Breast epithelium (tissue), 4 donors: ENCODE measurements around the gene SLC7A9. TPM values are rescaled to one million over a fixed set of nuclear protein-coding genes. Genes with fewer than 3 reads are reported as not detected.

Experiments
- DNase-seq, 2 donors: peaks; one replicate each; pipeline ENCODE4 v3.0.0-alpha.2; 2019; ENCODE audit warnings: low spot score in 2 of 2
- H3K27ac ChIP-seq, 2 donors: fragments of 200-600 bp; sonication (generic) in 1 of 2; one replicate each; pipeline ENCODE4 v1.5.1; 2016 to 2019; ENCODE audit warnings: mild to moderate bottlenecking in 1 of 2
- H3K27me3 ChIP-seq, 2 donors: fragments of 200-600 bp; sonication (generic) in 1 of 2; one replicate each; pipeline versions ENCODE4 v1.5.1 to v1.6.0; 2017 to 2019; ENCODE audit warnings: control low read depth in 1 of 2, mild to moderate bottlenecking in 1 of 2
- H3K36me3 ChIP-seq: fragments of 200-600 bp; one replicate; pipeline ENCODE4 v1.5.1; 2019
- H3K4me1 ChIP-seq, 2 donors: fragments of 200-600 bp; sonication (generic); one replicate each; pipeline ENCODE4 v1.5.1; 2016 to 2019; ENCODE audit warnings: control low read depth in 1 of 2
- H3K4me3 ChIP-seq, 3 donors: fragments of 200-600 bp; sonication (generic); 1 replicate in 2 of 3; 2 replicates in 1 of 3; pipeline ENCODE4 v1.5.1; 2016 to 2019; ENCODE audit warnings: mild to moderate bottlenecking in 3 of 3, moderate library complexity in 2 of 3
- H3K9me3 ChIP-seq, 2 donors: fragments of 200-600 bp; sonication (generic) in 1 of 2; one replicate each; pipeline ENCODE4 v1.5.1; 2016 to 2019; ENCODE audit warnings: control low read depth in 1 of 2
- CTCF ChIP-seq, 3 donors: fragments of 450-650 bp; IDR thresholded peaks; one replicate each; pipeline ENCODE4 v1.5.1; 2016 to 2017; ENCODE audit warnings: antibody characterized with exemption in 3 of 3, mild to moderate bottlenecking in 3 of 3, moderate library complexity in 3 of 3
- POLR2A ChIP-seq: fragments of 450-650 bp; IDR thresholded peaks from one replicate; pipeline ENCODE4 v1.6.1; 2016; ENCODE audit warnings: antibody characterized with exemption, mild to moderate bottlenecking, moderate library complexity
- POLR2AphosphoS5 ChIP-seq, 3 donors: sonication (generic); formaldehyde crosslinking; IDR thresholded peaks; one replicate each; pipeline ENCODE4 v1.6.1; 2017; ENCODE audit warnings: antibody characterized with exemption in 3 of 3
- intact Hi-C: fragments of 100-400 bp; cut with DNase I; formaldehyde crosslinking; loops from one replicate; pipeline ENCODE4 v1.15.1; 2023; ENCODE audit warnings: low total_unique reads
- total RNA-seq, 3 donors: library from RNA; depleted of rRNA; stranded (reverse); fragments of >200 nt; gene quantifications; one replicate each; pipeline ENCODE4 v1.1.0, GENCODE V29; 2016

SLC7A9 gene
- total RNA-seq, 3 donors from 2014 or later = 0.29 to 0.48 (median 0.33) TPM

- no peaks in the 10 kb centered on the region for H3K27me3 ChIP-seq
- peaks cover 11 to 12% of the 10 kb centered on the region in 2 donors for H3K9me3 ChIP-seq
- no peak for DNase-seq
- H3K36me3 ChIP-seq = no peaks in the 10 kb centered on the region
- TF ChIP-seq CTCF (IDR thresholded peaks at IDR 0.05) (no peak), POLR2A (no peak), POLR2AphosphoS5 (IDR thresholded peaks at IDR 0.05) (no peak)
- no peak overlapping the region for H3K4me3 ChIP-seq
- no peak overlapping the region for H3K27ac ChIP-seq
- intact Hi-C loops = no loop called here
- H3K4me1 ChIP-seq = no peaks in the 10 kb centered on the region
These were observed 32.9 kb upstream of the SLC7A9 start for GRCh38 chr19:32902448-32902847.

GRCh38 chr19:32901504-32902161 is 32.1 kb upstream of the SLC7A9 start:
- no peak for TF ChIP-seq POLR2A
- no peak for TF ChIP-seq POLR2AphosphoS5 (IDR thresholded peaks at IDR 0.05)
- TF ChIP-seq CTCF (IDR thresholded peaks at IDR 0.05) = no peak
- intact Hi-C loops = no loop called here
- Histone ChIP-seq H3K27ac (no peak overlapping the region), H3K4me3 (no peak overlapping the region), H3K27me3 (no peaks in the 10 kb centered on the region), H3K36me3 (no peaks in the 10 kb centered on the region), H3K4me1 (no peaks in the 10 kb centered on the region), H3K9me3 (peaks cover 6 to 12% of the 10 kb centered on the region in 2 donors)
- no peak for DNase-seq

GRCh38 chr19:32896516-32897214 is 27.1 kb upstream of the SLC7A9 start:
- intact Hi-C loops = no loop called here
- H3K4me3 ChIP-seq = no peak overlapping the region
- no peak for DNase-seq
- H3K4me1 ChIP-seq = no peaks in the 10 kb centered on the region
- H3K27ac ChIP-seq = no peak overlapping the region
- no peak for TF ChIP-seq POLR2A
- TF ChIP-seq POLR2AphosphoS5 (IDR thresholded peaks at IDR 0.05) = no peak
- TF ChIP-seq CTCF (IDR thresholded peaks at IDR 0.05) = no peak
- H3K36me3 ChIP-seq = no peaks in the 10 kb centered on the region
- no peaks in the 10 kb centered on the region for H3K27me3 ChIP-seq
- H3K9me3 ChIP-seq = peaks cover 21 to 24% of the 10 kb centered on the region in 2 donors

- H3K9me3 ChIP-seq = peaks cover 26 to 27% of the 10 kb centered on the region in 2 donors
- TF ChIP-seq POLR2A = no peak
- TF ChIP-seq CTCF (IDR thresholded peaks at IDR 0.05) = no peak
- no peak for TF ChIP-seq POLR2AphosphoS5 (IDR thresholded peaks at IDR 0.05)
- no peaks in the 10 kb centered on the region for H3K36me3 ChIP-seq
- no peak for DNase-seq
- H3K27ac ChIP-seq = no peak overlapping the region
- H3K4me1 ChIP-seq = no peaks in the 10 kb centered on the region
- intact Hi-C loops = no loop called here
- H3K27me3 ChIP-seq = no peaks in the 10 kb centered on the region
- H3K4me3 ChIP-seq = no peak overlapping the region
These were observed 25.8 kb upstream of the SLC7A9 start for GRCh38 chr19:32895384-32895783.

- Histone ChIP-seq H3K4me3 (no peak overlapping the region), H3K36me3 (no peaks in the 10 kb centered on the region), H3K27me3 (no peaks in the 10 kb centered on the region), H3K9me3 (peaks cover 27 to 30% of the 10 kb centered on the region in 2 donors), H3K4me1 (no peaks in the 10 kb centered on the region), H3K27ac (no peak overlapping the region)
- TF ChIP-seq CTCF (IDR thresholded peaks at IDR 0.05) (no peak), POLR2AphosphoS5 (IDR thresholded peaks at IDR 0.05) (no peak), POLR2A (no peak)
- no peak for DNase-seq
- intact Hi-C loops = no loop called here
These were observed 22.0 kb upstream of the SLC7A9 start for GRCh38 chr19:32891609-32892008.
